NCI-H510A (cell line): ENCODE data around the gene TXNL4B.
A peak's percentile ranks its signal among the peaks of the same experiment; 100 is the strongest.

ENCODE experiments used
- DNase-seq: peaks from one replicate; lab custom pipeline; 2025; lab: John Stamatoyannopoulos, UW

TXNL4B gene

GRCh38 chr16:72093448-72094265, at the start of gene TXNL4B, which contains the start of gene DHX38:
Gene TXNL4B (minus strand): TSS chr16:72093620. CDS start chr16:72090749, 2,871 bp downstream.
Gene DHX38 (plus strand): TSS chr16:72093847. CDS start chr16:72096158, 2,311 bp downstream.
- peak; percentile 85 for DNase-seq

- DNase-seq, result no peak
Observed at GRCh38 chr16:72142476-72142875, 49.1 kb upstream of the TXNL4B start.

GRCh38 chr16:72139908-72140307, 46.5 kb upstream of the TXNL4B start:
- no peak for DNase-seq

GRCh38 chr16:72138064-72138572, 44.7 kb upstream of the TXNL4B start:
- DNase-seq, result no peak

GRCh38 chr16:72137380-72138063, 44.1 kb upstream of the TXNL4B start:
- DNase-seq, result no peak

GRCh38 chr16:72134507-72134906, 41.1 kb upstream of the TXNL4B start:
- no peak for DNase-seq

GRCh38 chr16:72132726-72133125, 39.3 kb upstream of the TXNL4B start:
- DNase-seq, result no peak

- DNase-seq, result no peak
Observed at GRCh38 chr16:72131036-72131435, 37.6 kb upstream of the TXNL4B start.

GRCh38 chr16:72129976-72130656, 36.7 kb upstream of the TXNL4B start:
- peak; percentile 7 for DNase-seq

- DNase-seq, result no peak
Observed at GRCh38 chr16:72128701-72129100, 35.3 kb upstream of the TXNL4B start.

GRCh38 chr16:72126429-72126765, 33.0 kb upstream of the TXNL4B start:
- DNase-seq, result no peak

GRCh38 chr16:72125635-72126428, 32.4 kb upstream of the TXNL4B start:
- DNase-seq, result no peak

GRCh38 chr16:72124761-72125634, 31.6 kb upstream of the TXNL4B start:
- DNase-seq, result peak; percentile 51

- no peak for DNase-seq
Observed at GRCh38 chr16:72124148-72124547, 30.7 kb upstream of the TXNL4B start.

GRCh38 chr16:72123426-72123825, 30.0 kb upstream of the TXNL4B start:
- no peak for DNase-seq

- no peak for DNase-seq
Observed at GRCh38 chr16:72122916-72123315, 29.5 kb upstream of the TXNL4B start.

- no peak for DNase-seq
Observed at GRCh38 chr16:72122308-72122707, 28.9 kb upstream of the TXNL4B start.

- no peak for DNase-seq
Observed at GRCh38 chr16:72120026-72120425, 26.6 kb upstream of the TXNL4B start.

- DNase-seq, result no peak
Observed at GRCh38 chr16:72113616-72113945, 20.2 kb upstream of the TXNL4B start.

GRCh38 chr16:72112906-72113615, 19.6 kb upstream of the TXNL4B start:
- DNase-seq, result no peak
